CD4-positive, alpha-beta T cell treated with Interferon alpha-2 for 1 hour (primary cell): ENCODE measurements around the gene TBCEL.
"Not testable (repeated sequence)": the region's sequence is repeated elsewhere in the genome, so short reads cannot be mapped to it uniquely, and the experiment has no call there.

Experiments
- DNase-seq, 2 donors: peaks; one replicate each; pipeline ENCODE4 v3.0.0-alpha.2; 2020 to 2022

TBCEL gene

DNA sequence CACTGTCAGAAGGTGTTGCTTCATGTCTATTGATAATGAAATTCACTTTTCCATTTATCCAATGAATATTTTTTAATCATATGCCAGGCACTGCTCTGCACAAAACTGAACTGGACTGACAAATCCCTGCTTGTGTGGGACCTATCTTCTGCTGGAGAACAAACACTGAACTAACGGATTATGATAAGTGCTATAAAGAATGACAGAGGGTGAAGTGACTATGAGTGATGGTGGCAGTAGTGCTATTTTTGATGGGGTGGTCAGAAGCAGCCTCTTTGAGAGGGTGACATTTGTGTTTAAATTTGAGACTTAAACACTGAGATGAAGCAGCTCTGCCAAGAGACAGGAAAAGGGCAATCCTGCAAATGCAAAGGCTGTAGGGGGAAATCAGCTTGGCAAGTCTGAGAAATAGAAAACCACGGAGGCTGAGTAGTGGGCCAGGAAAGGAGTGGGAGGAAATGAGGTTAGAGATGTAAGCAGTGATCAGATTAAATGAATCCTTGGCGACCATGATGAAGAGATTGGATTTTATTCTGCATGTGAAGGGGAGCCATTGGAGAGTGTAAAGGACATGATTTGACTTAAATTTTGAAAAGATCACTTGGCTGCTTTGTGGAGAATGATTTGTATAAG, 6.0 kb downstream of the TBCEL start:
- DNase-seq: no peak

DNA sequence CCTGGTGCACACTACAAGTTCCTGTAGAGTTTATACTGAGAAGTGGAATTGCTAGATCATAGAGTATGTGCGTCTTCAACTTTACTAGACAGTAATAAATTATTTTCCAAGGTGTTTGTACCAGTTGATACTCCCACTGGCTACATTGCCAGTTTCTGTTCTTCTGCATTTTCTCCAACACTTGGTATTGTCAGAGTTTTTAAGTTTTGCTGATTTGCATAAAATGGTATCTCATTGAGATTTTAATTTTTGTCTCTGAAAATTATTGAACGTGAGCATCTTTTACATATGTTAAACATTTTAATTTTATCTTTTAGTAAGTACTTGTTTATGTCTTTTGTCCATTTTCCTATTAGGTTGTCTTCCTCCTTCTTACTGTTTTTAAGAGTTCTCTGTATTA, 7.3 kb downstream of the TBCEL start:
- DNase-seq: no peak

DNA sequence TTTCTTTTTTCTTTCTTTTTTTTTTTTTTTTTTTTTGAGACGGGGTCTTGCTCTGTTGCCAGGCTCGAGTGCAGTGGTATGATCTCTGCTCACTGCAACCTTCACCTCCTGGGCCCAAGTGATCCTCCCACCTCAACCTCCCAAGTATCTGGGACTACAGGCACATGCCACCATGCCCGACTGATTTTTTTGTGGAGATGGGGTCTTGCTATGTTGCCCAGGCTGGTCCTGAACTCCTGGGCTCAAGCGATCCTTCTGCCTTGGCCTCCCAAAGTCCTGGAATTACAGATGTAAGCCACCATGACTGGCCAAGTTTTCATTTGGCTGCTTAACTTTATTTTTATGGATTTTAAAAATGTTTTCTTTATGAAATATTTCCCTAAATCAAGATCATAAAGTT, 7.7 kb downstream of the TBCEL start:
- DNase-seq: not testable (repeated sequence)

DNA sequence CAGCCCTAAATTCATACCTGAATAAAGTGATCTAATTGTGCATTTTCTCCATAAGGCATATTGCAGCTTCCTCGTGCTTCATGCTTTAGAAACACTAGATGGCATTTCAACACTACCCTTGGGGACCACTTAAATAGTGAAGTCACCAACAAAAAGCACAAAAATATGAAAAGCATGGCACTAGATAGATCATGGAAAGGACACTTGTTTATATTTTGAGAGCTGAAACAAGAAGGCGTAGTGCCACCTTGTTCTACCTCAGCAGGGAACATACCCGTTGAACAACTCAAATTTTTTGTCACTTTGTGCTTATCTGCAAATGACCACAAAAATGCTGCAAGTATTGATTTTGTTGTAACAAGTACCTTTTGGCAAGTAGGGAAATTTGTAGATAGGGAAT, 8.6 kb downstream of the TBCEL start:
- no peak for DNase-seq

DNA sequence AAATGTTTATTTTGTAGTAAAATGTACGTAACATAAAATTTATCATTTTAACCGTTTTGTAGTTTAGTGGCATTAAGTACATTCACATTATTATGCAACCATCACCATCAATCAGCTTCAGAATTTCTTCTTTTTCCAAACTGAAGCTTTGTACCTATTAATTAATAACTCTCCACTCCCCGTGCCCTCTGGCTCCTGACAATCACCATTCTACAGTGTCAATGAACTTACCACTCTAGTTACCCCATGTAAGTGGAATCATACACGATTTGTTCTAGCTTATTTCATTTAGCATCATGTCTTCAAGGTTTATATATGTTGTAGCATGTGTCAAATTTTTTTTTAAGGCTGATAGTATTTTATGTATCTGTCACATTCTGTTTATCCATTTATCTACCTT, 9.7 kb downstream of the TBCEL start:
- DNase-seq: no peak

DNA sequence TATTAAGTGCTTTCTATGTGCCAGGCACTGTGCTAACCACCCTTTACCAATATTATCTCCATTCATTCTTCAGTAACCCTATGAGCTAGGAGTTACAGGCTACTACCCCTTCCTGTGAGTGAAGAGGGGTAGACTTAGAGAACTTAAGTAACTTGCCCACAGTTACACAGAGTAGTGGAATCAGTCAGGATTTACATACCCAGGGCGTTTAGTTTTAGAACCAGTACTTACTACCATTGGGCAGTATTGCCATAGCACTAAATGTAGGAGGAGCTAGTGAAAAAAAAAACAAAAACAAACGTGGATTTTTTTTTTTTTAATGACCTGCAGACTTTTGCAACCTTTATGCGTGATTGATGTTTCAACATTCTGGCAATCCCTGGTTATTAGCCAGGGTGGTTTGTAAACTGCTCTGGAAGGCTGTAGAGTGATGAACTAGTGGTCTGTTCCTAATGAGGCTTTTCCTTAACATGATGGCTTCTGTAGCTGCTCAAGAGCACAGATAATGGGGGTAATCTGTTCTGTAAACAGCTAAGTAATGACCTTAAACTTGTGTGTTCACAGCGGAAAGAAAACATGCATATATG, 11.4 kb downstream of the TBCEL start:
- DNase-seq: no peak

DNA sequence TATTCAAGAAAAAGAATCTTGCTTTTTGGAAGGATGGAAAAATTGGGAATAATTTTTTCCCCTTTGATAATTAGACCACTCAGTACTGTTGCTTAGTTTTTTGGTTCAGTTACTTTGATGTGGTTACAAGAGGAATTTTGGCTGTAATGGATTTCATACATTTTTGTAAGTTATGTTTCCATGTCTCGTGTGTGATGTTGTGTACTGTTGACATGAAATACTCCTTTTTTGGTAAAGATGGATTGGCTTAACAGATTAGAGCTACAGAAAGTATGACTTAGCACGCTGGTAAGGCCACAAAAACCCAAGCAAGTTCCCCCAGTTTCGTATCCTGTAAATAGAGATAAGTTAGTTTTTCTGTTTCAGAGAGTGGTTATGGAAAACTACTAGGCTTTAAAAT, 11.9 kb downstream of the TBCEL start:
- DNase-seq: no peak

DNA sequence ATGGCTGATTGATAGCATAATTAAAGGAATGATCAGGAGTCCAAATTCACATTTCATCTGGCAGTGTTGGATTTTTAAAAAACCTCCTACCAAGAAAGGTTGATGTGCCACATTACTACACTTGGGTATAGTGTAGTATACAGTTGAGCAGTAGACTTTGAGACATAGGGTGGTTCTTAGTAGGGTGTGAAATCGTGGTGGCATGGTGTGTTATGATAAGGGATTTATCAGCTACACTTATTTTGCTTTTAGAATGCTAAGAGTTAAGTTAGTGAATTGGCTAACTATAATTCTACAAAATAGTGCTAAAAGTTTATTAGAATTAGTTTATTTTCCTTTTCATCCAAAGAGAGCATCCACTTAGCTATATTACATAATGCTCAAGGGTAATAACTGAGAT, 13.1 kb downstream of the TBCEL start:
- no peak for DNase-seq

DNA sequence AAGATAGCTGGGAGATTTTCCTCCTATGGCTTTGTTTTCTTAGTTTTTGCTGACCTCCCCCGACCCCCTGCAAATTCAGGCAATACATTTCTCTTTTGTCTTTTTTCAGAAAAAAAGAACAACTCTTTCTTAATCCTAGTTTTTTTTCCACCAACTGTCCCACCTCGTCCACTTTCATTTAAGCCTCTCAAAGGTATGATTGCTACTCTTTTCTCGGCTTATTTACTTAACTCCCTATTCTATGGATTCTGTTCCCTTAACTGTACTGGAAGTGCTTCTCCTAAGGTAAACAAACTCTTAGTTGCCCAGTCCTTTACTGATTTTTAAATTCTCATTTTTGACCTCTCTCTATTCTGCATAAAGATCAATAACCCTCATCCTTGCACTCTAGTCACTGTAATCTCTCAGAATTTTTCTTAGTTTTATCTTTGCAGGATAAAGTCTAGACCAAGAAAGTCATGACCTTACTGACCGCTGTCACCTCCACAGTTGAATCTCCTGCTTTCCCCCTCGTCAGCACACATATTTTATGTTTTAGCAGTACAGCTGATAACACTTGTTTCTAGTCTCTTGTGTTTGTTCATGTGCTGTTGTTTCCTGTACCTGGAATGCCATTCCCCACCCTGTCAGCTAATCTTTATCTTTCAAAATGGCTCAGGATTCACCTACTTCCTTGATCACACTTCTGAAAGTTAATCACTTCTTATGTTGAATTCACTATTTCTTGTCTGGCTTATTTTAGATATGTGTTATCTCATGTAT, 14.9 kb downstream of the TBCEL start:
- no peak for DNase-seq

DNA sequence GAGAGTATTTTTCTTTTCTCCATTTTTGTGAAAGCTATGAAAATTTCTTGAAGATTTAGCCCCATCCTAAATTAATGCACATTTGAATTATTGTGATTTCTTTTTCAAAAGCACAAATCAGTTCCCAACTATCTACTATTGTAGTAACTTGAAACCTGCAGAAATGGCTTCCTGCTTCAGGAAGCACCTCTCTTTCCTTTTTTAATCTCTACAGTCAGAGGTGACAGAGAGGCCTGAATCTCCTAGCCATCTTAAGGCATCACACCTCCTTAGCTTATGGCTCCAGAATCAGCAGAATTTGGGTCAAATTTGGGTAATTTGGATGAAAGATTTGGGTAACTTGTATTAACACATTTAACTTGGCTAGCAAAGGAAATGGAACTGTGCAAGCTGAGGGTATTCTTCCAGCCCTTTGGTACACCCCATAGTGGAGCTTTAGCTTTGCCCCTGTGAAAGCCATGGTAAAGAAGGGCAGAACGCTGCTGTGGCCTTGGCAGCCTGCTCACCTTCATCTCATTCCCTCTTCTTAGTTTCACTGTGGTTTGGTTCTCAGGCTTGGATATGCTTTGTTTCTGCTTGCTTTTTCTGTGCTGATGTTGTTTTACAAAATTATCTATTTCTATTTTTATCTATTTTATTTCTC, 16.2 kb downstream of the TBCEL start:
- no peak for DNase-seq

DNA sequence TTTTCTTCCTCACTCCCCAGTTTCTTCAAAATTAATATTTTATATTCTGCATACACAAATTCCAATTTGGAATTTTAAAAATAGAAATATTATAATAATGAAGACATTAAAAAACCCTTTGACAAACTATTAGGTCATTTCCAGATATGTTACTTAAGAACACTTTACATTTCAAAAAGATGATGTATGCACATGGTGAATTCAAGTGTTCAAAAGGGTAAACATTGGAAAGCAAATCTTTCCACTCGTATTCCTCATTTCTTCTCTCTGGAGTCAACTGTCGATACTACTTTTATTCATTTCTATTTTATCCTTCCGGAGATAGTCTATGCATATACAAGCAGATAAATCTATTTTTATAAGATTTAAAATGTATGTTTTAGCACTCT, 16.7 kb downstream of the TBCEL start:
- no peak for DNase-seq

DNA sequence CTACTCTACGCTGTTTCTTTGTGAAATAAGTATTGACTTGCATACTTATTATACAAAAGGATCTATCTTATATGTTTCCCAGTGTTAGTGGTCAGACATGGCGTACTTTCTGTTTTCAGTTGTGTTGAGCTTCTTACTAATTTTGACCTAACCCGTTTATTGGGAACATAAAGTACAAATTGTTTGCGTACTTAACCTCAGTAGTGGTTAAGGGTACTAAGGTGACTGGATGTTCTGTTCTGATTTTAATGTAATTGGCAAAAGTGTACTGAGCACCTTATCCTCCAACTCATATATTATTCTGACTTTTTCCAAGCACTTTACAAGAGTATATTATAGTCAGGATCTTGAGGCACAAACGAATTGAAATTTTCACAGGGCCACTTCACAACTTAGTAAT, 17.2 kb downstream of the TBCEL start:
- DNase-seq: no peak

DNA sequence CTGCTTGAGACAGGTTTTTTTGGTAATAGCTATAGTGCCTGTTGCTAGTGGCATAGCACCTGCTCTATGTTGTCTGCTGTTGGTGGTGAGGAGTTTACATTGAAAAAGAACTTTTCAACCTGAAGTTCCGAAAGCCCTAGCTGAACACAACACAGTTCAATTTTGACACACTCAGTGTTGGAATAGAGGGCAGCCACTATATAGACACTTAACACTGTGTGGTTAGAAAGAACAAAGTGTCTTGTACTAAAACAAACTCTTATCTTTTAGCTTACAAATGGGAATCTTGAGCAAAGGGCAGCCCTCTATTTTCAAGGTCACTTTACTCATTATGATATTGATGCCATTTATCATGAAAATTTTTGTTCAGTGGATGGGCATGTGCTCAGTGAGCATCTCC, 18.4 kb downstream of the TBCEL start:
- DNase-seq: no peak

DNA sequence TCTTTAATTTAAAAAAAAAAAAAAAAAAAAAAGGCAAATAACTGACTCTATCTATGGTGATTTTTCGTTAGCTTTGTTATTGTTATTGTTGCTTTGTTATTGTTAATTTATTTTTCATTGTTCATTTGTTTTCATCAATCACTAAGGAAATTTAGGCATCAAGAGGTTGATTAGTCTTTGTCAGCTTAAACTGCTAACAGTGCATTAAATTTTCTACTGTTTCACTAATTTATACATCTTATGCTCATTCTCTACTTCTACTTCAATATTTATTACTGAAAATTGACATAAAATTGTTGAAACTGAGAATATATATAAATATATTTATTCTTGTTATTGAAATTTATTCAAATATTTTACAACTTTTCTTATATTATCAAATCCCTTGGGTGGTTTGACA, 24.0 kb downstream of the TBCEL start:
- DNase-seq: no peak

DNA sequence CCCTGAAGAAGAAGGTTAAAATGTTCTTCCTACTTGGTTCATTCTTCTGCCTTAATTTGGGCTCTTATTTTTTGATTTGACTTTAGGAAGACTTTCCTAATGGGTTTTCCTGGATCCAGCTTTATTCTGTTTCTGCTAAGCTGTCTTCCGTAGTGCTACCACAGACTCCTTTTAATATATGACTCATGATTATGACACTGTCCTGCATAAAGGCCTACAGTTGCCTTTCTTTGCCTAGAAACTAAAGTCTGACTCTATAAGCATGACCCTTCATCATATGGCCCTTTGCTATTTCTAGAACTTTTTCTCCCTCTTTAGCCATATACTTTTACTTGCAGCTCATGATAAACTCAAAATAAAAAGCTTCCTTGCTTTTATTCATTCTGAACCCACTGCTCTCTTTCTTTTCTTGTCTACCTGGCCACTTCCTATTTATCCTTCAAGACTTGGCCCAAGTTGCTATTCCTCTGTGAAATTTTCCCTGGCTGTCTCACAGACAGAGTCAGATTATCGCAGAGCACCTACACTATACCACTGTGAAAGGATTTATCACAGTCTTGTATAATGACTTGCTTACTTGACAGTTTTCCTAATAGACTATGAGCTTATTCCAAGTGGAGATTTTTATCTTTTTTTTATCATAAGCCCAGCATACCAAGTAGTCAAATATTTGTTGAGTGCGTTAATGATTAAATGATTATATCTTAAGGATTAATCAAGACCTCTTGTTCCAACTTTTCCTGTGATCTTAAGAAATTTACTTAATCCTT, 24.7 kb downstream of the TBCEL start:
- DNase-seq: no peak

DNA sequence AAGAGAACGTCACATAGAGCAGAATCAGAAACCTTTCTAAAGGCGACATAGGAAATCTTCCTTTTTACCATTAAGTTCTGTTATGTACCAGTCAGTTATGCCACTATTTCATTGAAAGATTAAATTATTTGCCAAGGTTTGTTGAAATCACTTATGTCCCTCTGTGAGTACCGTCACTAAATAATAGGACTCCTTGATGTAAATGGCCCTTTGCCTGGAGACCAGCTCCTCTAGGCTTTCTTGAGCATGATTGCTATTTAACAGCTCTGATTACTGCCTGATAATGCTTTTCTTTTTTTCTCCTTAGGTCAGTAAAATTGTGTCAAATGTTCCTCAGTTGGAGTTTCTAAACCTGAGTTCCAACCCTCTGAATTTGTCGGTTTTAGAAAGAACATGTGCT, 29.3 kb downstream of the TBCEL start:
- DNase-seq: no peak

DNA sequence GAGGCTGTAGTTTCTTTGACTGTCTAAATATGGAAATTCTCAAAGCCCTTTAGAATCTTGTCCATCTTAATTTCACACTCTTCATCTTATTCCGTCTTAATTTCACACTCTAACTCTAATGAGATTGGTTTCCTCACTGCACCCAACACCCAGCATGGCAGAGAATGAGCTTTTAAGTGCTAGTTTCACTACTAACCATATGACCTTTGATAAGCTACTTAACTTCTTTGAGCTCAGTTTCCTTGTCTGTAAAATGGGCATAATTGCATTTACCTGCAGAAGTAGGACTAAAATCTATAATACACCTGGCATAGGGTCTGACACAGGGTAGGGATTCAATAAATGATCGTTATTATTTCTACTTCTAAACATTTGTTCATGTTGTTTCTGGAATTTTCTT, 30.4 kb downstream of the TBCEL start:
- DNase-seq: no peak

DNA sequence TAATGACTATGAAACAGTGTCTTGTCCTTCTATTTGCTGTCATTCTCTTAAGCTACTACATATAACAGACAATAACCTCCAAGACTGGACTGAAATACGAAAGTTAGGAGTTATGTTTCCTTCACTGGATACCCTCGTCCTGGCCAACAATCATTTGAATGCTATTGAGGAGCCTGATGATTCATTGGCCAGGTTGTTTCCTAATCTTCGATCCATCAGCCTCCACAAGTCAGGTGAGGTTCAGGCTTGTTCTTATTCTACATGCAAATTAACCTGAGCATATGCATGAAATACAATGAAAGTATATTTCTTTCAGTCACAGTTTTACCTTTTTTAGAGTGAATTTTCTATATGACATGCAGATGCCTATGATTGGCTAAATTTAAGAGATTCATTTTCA, 31.2 kb downstream of the TBCEL start:
- DNase-seq: no peak

DNA sequence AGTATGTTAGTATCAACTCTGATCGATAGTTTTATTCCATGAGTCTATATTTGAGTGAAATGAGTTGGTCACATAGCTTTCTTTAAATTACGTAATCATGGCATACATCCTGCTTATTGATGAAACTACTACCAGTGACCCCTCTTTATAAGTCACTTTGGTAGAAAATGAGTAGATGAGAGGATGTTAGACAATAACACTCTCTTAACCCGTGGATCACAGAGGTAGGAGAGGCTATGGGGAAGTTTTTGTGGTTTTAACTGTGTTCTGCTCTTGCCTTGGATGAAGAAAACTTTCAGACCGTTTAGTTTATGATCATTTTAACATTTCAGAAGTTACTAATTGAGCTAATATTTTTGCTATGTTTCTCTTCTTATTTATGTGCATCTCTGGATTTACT, 34.0 kb downstream of the TBCEL start:
- DNase-seq: no peak

DNA sequence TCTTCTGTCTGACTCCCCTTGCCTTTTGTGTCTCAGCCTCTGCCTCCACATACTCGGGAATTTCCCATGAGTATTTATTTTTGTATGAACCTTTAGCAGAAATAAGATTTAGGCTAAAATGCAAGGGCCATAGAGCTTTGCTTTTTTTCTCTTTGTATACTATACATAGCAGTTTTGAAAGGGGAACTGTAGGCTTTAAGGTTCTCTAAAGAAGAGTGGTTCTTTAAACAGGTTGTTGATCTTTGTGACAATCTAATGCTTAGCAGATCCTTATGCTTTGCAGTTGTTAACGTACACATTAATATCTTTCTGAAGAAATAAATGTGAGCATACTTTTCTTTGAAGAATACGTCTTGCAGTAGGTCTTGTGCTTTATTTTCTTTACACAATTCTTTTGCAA, 35.0 kb downstream of the TBCEL start:
- no peak for DNase-seq

DNA sequence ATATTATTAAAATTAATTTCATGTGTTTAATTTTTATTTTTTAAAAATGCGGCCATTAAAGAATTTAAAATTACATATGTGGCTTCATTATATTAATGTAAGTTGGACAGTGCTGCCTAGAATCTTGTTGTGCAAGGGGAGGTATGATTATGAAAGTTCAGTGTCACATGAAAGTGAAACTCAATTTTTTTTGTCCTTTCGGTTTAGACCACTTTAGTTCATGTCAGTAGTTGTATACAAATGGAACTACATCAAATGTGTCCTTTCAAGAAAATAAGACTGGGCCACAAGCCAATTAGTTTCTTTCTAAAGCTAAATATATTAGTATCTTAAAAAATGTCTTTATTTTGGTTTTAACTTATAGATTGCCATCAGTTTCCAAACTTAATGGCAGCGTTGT, 35.7 kb downstream of the TBCEL start:
- peak in 1 of 2 donors; percentile 25 for DNase-seq

DNA sequence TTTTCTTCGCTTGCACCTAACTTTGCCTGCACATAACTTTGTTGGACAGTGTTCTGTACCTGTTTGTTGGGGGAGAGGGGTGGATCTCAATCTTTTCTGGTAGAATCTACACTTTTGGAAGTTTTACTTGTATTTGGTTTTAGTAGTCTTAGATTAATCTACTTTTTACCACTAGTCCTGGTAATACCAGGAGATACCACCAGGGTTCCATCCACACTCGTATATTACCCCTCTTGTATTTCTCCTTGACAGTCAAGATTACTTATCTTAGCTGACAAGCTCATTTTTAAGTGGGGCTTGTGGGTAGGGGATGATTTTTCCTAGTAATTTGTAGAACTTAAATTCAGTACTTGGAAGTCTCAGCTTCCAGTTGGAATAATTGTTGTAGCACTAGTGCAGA, 39.8 kb downstream of the TBCEL start:
- DNase-seq: no peak

DNA sequence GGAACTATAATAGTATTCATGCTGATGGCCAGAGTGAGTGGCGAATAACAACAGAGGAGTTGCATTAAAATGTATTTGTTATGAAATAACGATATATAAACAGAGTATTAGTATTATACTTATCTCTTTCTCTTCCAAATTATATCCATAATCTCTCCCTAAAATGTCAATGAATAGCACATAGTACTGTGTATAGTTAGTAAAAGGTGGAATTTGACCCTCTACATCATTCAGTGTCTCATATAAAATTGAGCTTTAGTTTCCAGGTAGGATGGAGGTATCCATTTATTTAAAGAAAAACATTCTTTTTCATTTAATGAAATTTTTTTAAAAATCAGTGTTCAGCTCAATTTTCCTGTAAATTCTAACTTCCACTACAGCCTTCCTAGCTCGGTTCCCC, 42.7 kb downstream of the TBCEL start:
- no peak for DNase-seq
